HG02852 (cell line): ENCODE results near the gene ZFHX3.

Experiments used
- ATAC-seq: cut with Tn5 transposase; IDR thresholded peaks from one replicate; pipeline ENCODE4 v1.9.1; 2021; ENCODE audit warnings: mild to moderate bottlenecking, moderate library complexity; ENCODE audit not compliant: unreplicated experiment

Gene ZFHX3

GRCh38 chr16:73068541-73069401, 20.8 kb upstream of the ZFHX3 start:
- no peak for ATAC-seq

DNA sequence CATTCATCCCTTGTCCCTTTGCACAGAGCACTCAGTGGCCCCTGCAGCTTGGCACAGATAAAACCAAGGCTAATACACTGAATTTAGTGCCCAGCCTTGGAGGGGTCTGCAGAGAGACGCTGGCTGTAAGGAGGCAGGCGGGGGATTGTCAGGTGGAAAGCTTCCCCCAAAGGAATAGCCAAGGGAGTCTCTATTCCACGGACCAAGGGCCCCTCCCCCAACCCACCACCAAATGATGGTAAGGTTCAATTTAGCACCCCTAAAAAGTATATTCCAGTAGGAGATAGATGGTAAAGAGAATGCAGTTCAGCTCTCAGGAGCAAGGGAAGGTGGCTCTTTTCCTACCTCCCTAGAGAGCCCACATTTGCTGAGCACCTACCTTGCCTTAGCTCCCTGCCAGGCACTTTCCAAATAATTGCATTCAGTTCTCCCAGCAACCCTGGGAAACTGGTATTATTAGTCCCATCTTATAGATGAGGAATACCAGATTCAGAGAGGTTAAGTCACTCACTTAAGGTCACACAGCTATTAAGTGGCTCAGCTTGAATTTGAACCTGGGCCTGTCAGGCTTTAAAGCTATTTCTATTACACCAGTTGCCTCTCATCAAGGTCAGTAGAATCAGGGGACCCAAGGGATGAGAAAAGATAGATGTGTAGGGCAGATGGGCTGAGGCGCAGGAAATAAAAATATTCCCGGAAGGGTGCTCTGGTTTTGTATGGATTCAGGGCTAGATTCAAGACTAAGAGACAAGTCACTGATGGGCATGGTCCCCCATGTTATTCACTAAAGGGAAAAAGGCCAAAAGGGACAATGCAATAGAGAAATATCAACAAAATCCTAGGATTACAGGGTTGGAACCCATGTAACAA, 20.0 kb upstream of the ZFHX3 start:
- no peak for ATAC-seq

- no peak for ATAC-seq
These were observed 19.2 kb upstream of the ZFHX3 start for GRCh38 chr16:73066927-73067670.

GRCh38 chr16:73066331-73066926, 18.5 kb upstream of the ZFHX3 start:
- no peak for ATAC-seq

- no peak for ATAC-seq
These were observed 17.9 kb upstream of the ZFHX3 start for GRCh38 chr16:73065632-73066330.

DNA sequence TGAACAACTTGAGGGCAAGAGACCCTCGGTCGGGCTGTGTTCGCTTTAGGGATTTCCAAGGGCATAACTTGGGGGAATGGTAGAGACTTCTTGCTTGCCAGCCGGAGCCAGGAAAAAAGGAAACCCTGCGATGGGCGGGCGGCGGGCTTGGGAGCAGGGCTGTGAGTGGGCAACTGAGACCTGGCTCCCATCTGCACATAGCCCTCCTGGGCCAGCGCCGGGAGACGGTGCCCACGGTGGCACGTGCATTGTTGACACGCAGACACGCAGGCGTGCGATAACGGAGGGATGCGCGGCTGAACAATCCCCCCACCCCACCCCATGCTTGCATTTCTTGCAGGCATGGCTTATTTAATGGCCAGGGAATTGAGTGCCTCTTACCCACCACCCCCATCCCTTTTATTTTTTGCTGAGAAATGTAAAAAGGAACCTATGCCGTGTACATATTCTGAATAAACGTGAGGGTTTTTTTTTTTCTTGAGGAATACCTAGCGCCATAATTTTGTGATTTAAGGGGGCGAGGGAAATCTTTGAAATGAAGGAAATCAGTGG, 17.1 kb upstream of the ZFHX3 start:
- no peak for ATAC-seq

GRCh38 chr16:73064212-73064993, 16.5 kb upstream of the ZFHX3 start:
- no peak for ATAC-seq

DNA sequence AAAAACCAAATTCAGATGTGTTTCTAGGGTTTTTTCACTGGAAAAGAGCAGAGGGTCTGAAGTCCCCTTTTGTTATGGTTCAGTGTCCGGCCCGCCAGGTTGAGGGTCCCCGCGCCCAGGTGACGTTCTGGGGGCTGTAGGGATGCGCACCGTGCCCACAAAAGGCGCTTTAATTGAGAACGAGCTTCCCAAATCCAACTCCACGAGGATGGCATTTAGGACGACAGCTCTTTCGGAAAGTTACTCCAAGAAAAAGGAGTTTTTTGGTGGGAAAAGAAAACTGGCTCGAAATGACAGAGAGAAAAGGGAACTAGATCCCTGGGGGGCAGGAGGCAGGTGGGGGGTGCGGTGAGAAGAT, 15.9 kb upstream of the ZFHX3 start:
- no peak for ATAC-seq

GRCh38 chr16:73062743-73063733, 15.1 kb upstream of the ZFHX3 start:
- ATAC-seq: no peak

- no peak for ATAC-seq
These were observed 14.2 kb upstream of the ZFHX3 start for GRCh38 chr16:73062001-73062616.

GRCh38 chr16:73060892-73061490, 13.1 kb upstream of the ZFHX3 start:
- ATAC-seq: no peak

- no peak for ATAC-seq
These were observed 12.1 kb upstream of the ZFHX3 start for GRCh38 chr16:73059779-73060615.

DNA sequence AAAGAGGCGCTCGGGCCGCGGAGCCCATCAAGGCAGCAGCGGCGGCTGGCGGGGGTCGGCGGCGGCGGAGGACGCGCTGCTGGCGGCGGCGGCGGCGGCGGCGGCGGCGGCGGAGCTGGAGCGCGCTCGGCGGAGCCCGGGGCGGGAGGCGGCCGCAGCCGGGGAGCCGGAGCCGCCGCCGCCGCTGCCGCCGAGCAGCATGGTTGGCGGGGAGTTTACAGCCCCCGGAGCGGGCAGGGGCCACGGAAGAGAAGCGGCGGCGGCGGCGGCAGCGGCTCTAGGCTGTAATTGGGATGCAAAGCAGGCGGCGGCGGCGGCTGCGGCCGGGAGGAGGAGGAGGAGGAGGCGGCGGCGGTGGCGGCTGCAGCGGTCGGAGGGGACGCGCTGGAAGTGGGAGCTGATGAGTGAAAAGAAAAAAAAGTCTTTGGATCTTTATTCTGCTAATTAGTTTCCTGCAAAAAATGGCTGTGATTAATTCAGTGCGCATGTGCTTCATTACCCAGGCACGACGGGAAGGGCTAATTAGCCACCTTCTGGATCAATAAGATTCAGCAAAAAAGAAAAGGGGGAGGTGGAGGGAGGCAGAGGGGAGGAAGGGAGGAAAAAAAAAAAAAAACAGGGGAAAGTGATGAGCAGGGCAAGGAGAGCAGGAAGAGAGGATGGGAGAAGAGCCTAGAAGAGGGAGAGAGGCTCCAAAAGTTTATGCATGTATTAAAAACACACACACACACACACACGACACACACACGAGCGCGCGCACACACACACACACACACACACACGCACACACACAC, 10.9 kb upstream of the ZFHX3 start:
- ATAC-seq: peak; percentile 32

- peak; percentile 69 for ATAC-seq
These were observed 10.3 kb upstream of the ZFHX3 start for GRCh38 chr16:73058221-73058615.
